Neural cell (in vitro differentiated cells): ENCODE data around the gene USP48. TPM values are rescaled to one million over a fixed set of nuclear protein-coding genes. Genes with fewer than 3 reads are reported as not detected.

Source experiments
- H2AFZ ChIP-seq: fragments of 200-600, 300-800 bp; sonication (generic), shearing (Covaris generic); 2 replicates; pipeline ENCODE4 v1.6.0; 2014; ENCODE audit warnings: low read depth, mild to moderate bottlenecking, antibody characterized with exemption, low read length, moderate library complexity
- H3F3A ChIP-seq: fragments of 200-600 bp; shearing (Covaris generic); 2 replicates; pipeline ENCODE4 v1.6.1; 2016; ENCODE audit warnings: mild to moderate bottlenecking, moderate library complexity, mixed read lengths, antibody characterized with exemption, low read length; ENCODE audit not compliant: insufficient read depth, poor library complexity, severe bottlenecking
- H3K27ac ChIP-seq: fragments of 200-600, 300-800 bp; sonication (generic), shearing (Covaris generic); 2 replicates; pipeline ENCODE4 v1.5.1; 2014; ENCODE audit warnings: mild to moderate bottlenecking, low read length, moderate library complexity
- H3K27me3 ChIP-seq: fragments of 300-800, 200-600 bp; sonication (generic), shearing (Covaris generic); 2 replicates; pipeline ENCODE4 v1.6.0; 2014; ENCODE audit warnings: mild to moderate bottlenecking, low read depth, low read length, moderate library complexity; ENCODE audit not compliant: insufficient read depth
- H3K36me3 ChIP-seq: fragments of 300-800, 200-600 bp; sonication (generic), shearing (Covaris generic); 2 replicates; pipeline ENCODE4 v1.5.1; 2014; ENCODE audit warnings: mild to moderate bottlenecking, antibody characterized with exemption, low read length, moderate library complexity; ENCODE audit not compliant: insufficient read depth
- H3K4me2 ChIP-seq: fragments of 300-800, 200-600 bp; sonication (generic), shearing (Covaris generic); 2 replicates; pipeline ENCODE4 v1.6.0; 2014; ENCODE audit warnings: mild to moderate bottlenecking, low read length
- H3K4me3 ChIP-seq: fragments of 300-800, 200-600 bp; sonication (generic), shearing (Covaris generic); 2 replicates; pipeline ENCODE4 v1.5.1; 2014; ENCODE audit warnings: mild to moderate bottlenecking, low read length, moderate library complexity
- H3K79me2 ChIP-seq: fragments of 200-600 bp; shearing (Covaris generic); replicated peaks from 2 replicates; pipeline ENCODE4 v1.6.0; 2014; ENCODE audit warnings: mild to moderate bottlenecking, low read length, moderate library complexity; ENCODE audit not compliant: insufficient read depth
- H3K9ac ChIP-seq: fragments of 300-800, 200-600 bp; sonication (generic), shearing (Covaris generic); 2 replicates; pipeline ENCODE4 v1.6.1; 2016; ENCODE audit warnings: mild to moderate bottlenecking, low read length, mixed read lengths
- H3K9me2 ChIP-seq: fragments of 200-600 bp; shearing (Covaris generic); 2 replicates; pipeline ENCODE4 v1.6.1; 2016; ENCODE audit warnings: mild to moderate bottlenecking, low read length, mixed read lengths; ENCODE audit not compliant: insufficient read depth
- H3K9me3 ChIP-seq: fragments of 200-600, 300-800 bp; sonication (generic), shearing (Covaris generic); 2 replicates; pipeline ENCODE4 v1.6.1; 2016; ENCODE audit warnings: mild to moderate bottlenecking, mixed run types, low read length, moderate library complexity, mixed read lengths
- H4K20me1 ChIP-seq: fragments of 200-600 bp; shearing (Covaris generic); 2 replicates; pipeline ENCODE4 v1.6.1; 2016; ENCODE audit warnings: mild to moderate bottlenecking, mixed run types; ENCODE audit not compliant: insufficient read depth
- CTCF ChIP-seq: fragments of 450-650 bp; IDR thresholded peaks from 2 replicates; pipeline ENCODE4 v1.5.1; 2014; ENCODE audit warnings: antibody characterized with exemption, mild to moderate bottlenecking, moderate library complexity; ENCODE audit not compliant: poor library complexity, severe bottlenecking
- EP300 ChIP-seq: fragments of 450-650 bp; conservative IDR thresholded peaks from 2 replicates; pipeline ENCODE4 v1.6.1; 2014; ENCODE audit warnings: antibody characterized with exemption, mild to moderate bottlenecking, moderate library complexity; ENCODE audit not compliant: poor library complexity, severe bottlenecking
- EZH2 ChIP-seq: fragments of 200-600, 300-800 bp; shearing (Covaris generic), sonication (generic); IDR thresholded peaks from 2 replicates; pipeline ENCODE4 v1.6.1; 2014; ENCODE audit warnings: antibody characterized with exemption, low read length, borderline replicate concordance, mild to moderate bottlenecking; ENCODE audit not compliant: insufficient read depth, poor library complexity, severe bottlenecking
- POLR2AphosphoS5 ChIP-seq: IDR thresholded peaks from 2 replicates; pipeline ENCODE4 v1.6.1; 2012
- RAD21 ChIP-seq: fragments of 450-650 bp; conservative IDR thresholded peaks from 2 replicates; pipeline ENCODE4 v1.6.1; 2014; ENCODE audit warnings: antibody characterized with exemption, mild to moderate bottlenecking, moderate library complexity
- SMC3 ChIP-seq: fragments of 450-650 bp; conservative IDR thresholded peaks from 2 replicates; pipeline ENCODE4 v1.6.1; 2014; ENCODE audit warnings: antibody characterized with exemption, mild to moderate bottlenecking, moderate library complexity; ENCODE audit not compliant: poor library complexity
- polyA plus RNA-seq: library from polyadenylated mRNA; depleted of rRNA; stranded (reverse); fragments of >200 nt; gene quantifications from 2 replicates; pipeline ENCODE4 v1.2.3, GENCODE V29; 2014

Gene USP48
- polyA plus RNA-seq, 1 donor from 2014 or later = 67.2 TPM

- Histone ChIP-seq H2AFZ (no peak overlapping the region), H3K27me3 (no peaks in the 10 kb centered on the region), H3K9me2 (no peaks in the 10 kb centered on the region), H3K27ac (no peak overlapping the region), H3K4me2 (no peak overlapping the region), H3K79me2 (no peaks in the 10 kb centered on the region), H4K20me1 (no peaks in the 10 kb centered on the region), H3K9me3 (no peaks in the 10 kb centered on the region), H3F3A (no peaks in the 10 kb centered on the region), H3K36me3 (no peaks in the 10 kb centered on the region), H3K4me3 (no peak overlapping the region), H3K9ac (no peak overlapping the region)
- TF ChIP-seq CTCF = no peak
- TF ChIP-seq EZH2 = no peak
- TF ChIP-seq SMC3 = no peak
- no peak for TF ChIP-seq RAD21
- no peak for TF ChIP-seq POLR2AphosphoS5
- no peak for TF ChIP-seq EP300
These were observed 154.1 kb downstream of the USP48 start for GRCh38 chr1:21628798-21629393.

Other genes starting within 250 kb of the USP48 start
- 9.8 and 13.0 TPM in 2 replicates for gene RAP1GAP, start 113.8 kb downstream of the USP48 start, polyA plus RNA-seq
- gene LDLRAD2, start 29.1 kb upstream of the USP48 start, polyA plus RNA-seq = not detected in 2 replicates
- 0.79 and 0.90 TPM in 2 replicates for gene HSPG2, start 154.2 kb upstream of the USP48 start, polyA plus RNA-seq
- gene CELA3B, start 193.9 kb upstream of the USP48 start, polyA plus RNA-seq = not detected in 2 replicates
- gene CELA3A, start 218.5 kb upstream of the USP48 start, polyA plus RNA-seq = not detected in 2 replicates